Hematopoietic multipotent progenitor cell treated with erythropoietin and hydrocortisone succinate and interleukin-3 and kit ligand, for 17 days (in vitro differentiated cells): ENCODE data around the gene ARID1A.
"Not testable (repeated sequence)": the region's sequence is repeated elsewhere in the genome, so short reads cannot be mapped to it uniquely, and the experiment has no call there.

Experiments used
- DNase-seq: peaks from one replicate; pipeline ENCODE4 v3.0.0-alpha.2; 2015; ENCODE audit warnings: low spot score

Gene ARID1A

GRCh38 chr1:26697978-26698849, 2.4 kb downstream of the ARID1A start:
- DNase-seq: peak; percentile 84

- peak; percentile 33 for DNase-seq
Measured at GRCh38 chr1:26700711-26701110, 4.9 kb downstream of the ARID1A start.

DNA sequence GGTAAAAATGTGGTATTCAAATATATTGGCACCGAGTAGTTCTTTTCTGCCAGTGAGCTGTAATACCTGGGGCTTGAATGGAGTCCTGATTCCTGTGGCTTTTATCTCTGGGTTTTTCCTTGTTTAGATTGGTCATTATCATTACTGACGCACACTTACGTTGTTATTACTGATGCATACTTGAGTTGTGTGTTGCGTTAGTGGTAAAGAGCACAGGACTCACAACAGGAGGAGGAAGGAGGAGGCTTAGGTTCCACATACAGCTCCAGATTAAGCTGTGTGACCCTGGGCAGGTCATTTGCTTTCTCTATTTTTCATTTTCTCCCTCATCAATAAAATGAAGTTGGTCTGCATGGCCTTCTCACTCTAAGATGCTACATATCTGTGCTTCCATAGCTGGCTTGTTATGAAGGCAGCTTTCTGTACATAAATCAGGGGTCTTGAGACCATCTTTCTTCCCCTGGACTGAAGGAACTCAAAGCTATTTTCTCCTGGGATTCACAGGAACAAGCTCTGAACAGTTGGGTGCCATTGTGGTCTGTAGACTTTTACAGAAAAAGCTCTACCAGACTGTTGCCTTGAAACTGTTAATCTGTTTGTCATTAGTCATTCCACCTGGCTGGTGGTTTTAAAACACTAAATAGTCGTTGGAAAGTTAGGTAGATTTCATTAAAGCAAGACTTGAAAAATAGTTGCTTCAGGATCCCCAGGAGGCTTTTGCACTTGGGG, 5.6 kb downstream of the ARID1A start:
- peak; percentile 65 for DNase-seq

GRCh38 chr1:26701995-26702679, 6.3 kb downstream of the ARID1A start:
- no peak for DNase-seq

DNA sequence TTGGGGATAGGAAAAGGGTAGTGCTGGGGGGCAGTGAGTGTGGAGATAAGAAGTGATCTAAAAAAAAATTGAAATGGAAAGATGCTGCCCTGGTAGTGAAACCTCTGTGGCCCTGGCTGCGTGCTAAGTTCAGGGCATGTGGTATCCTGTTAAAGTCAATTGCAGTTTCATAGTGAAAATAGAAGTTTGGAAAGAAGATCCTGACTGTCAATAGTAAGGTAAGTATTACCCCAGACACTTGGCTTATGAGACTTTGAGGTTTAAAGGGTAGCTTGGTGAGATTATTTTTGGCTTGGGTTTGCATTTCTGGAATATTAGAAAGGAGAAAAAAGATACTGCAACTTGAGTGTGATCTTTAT, 6.8 kb downstream of the ARID1A start:
- DNase-seq: no peak

DNA sequence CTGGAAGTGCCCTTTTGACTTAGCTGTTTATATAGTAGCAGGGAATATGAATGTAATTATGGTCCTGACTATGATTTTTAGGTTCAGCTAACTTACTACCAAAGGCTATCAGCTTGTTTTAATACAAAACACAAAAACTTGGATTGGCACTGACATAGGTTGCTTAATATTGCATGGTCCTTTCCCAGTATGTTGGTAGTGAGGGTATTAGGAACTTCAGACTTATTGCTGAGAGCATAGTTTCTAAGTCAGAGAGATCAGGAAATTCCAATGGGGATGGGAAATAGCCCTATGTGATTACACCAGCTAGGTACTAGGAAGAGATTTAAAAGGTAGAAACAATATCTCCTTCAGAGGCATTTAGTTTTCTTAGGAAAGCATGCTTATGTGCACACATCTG, 7.7 kb downstream of the ARID1A start:
- DNase-seq: no peak

GRCh38 chr1:26704629-26705028, 8.8 kb downstream of the ARID1A start:
- DNase-seq: no peak

GRCh38 chr1:26705227-26705626, 9.4 kb downstream of the ARID1A start:
- not testable (repeated sequence) for DNase-seq

DNA sequence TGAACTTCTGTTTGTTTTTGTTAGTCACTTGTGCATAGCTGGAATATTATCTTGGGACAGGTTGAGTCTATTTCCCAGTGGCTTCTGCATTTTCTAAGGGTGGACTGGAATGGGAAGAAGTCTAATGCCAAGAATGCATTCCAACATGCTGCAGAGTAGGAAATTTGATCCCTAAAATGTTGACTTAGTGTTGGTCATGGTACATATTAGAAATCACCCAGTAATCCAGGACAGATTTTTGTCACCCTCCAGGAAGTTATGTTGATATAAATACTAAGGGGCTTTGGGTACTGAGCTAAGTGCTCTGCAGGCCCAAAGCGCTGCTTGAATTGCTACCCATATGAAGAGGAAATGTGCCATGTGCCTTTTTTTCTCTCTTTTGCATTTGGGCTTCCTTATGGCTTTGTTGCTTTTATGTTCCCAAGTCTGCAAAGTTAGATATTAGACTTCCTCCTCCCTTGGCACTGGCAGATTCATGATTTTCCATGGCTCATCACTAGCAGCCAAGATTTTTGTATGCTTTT, 10.0 kb downstream of the ARID1A start:
- DNase-seq: no peak

DNA sequence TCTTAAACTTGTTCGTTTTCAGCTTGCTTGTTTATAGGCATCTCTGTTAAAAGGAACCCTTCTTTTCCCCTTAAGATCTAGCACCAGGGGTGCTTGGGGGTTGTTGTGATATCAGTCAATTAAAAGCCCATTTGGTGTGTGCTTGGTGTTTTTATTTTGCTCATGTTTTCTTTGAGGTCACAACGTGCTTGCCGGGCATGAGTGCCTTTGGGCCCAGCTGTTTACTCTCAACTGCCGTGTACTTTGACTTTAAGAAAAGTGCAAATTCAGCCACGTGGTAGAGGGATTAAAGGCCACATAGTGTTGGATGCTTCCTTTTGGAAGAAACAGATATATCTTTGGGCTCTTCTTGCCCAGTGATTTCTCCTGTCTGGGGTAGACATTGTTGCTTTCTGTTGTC, 10.5 kb downstream of the ARID1A start:
- no peak for DNase-seq

DNA sequence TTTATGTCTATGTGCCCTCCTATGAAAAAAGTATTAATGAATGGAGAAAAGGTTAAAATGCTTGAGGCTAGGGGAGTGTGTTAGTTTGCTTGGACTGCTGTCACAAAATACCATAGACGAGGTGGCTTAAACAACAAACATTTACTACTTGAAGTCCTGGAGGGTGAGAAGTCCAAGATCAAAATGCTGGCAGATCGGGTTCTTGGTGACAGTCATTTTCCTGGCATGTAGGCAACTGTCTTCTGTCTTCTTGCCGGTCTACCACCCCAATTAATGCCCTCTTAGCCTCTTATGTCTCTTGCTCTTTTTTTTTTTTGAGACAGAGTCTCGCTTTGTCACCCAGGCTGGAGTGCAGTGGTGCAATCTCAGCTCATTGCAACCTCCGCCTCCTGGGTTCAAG, 15.0 kb downstream of the ARID1A start:
- DNase-seq: no peak

DNA sequence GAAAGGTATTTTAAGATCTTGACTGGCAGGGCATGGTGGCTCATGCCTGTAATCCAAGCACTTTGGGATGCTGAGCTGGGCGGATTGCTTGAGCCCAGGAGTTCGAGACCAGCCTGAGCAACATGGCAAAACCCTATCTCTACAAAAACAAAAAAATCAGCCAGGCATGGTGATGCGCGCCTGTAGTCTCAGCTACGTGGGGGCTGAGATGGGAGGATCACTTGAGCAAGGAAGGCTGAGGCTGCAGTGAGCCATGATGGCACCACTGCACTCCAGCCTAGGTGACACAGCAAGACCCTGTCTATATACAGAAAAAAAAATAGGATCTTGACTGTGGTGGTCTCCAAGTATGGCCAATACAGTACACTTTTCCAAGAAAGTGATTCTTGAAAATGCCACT, 16.0 kb downstream of the ARID1A start:
- no peak for DNase-seq

GRCh38 chr1:26717017-26717491, 21.2 kb downstream of the ARID1A start:
- peak; percentile 68 for DNase-seq

- peak; percentile 27 for DNase-seq
Measured at GRCh38 chr1:26719205-26719604, 23.4 kb downstream of the ARID1A start.

DNA sequence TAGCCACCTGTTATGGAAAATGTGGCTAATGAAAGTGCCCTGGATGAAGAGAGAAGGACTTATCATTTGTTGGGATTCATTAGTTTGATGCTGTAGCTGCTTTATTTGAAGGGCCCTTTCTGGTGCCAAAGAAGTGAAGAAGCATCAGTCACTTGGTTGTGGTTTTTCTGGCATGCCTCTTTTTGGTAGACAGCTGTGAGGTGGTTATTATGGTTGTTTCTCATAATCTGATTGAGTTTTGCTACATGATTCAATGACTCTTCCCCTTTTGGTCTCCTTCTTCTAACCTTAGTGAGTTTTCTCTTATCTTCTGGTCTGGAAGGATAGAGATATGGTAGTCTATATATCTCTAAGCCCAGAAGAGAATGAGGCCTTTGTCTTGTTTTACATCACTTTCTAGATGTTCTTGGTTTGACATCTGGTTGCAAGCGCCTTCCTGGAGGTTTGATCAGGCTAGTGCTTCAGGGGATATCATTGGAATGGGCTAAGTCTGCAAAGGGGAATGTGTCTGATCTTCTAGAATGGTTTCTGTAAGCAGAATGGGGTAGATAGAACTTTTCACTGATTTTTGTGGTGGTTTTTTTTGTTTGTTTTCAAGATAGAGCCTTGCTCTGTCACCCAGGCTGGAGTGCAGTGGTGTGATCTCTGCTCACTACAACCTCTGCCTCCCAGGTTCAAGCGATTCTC, 26.0 kb downstream of the ARID1A start:
- DNase-seq: peak; percentile 33

DNA sequence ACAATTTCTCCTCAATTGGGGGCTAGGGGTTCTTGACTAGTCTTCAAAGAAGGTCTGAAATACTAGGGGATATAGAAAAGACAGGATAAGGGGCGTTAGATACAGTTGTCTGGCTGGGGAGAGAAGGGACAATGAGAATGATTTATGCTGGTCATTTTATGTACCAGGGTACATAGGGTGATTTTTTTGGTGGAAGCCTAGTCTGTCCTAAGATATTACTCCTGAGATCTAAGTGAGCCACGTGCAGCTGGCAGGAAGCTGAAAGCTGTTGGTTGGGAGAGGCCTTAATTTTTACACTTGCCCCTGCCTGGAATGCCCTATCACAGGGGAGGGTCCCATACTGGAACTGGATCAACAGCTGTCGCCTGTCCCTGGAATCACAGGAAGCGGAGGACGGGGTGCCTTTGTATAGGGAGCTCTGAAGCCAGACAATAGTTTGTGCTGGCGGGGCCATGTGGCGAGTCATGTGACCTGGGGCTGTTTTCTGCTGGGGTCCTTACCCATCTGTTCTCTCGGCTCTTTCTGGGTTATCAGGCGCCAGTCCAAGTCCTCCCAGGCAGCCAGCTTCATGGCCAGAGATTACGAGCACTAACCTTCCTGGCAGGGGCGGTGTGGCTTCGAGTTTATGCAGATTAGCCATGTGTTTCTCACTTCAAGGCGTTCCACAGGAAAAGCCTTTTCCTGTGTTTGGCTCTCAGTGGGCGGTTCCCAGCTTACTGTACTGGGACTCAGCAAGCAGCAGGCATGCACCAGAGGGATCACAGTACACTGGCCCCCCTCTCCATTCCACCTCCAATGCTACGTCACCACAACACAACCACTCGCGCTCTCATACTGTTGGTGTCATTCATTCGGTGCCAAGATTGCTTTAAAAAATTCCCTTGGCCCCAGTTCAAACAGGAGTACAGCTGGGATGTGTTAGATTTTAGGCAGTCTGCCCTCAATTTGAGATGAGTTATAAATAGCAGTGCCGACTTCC, 27.5 kb downstream of the ARID1A start:
- DNase-seq: peak; percentile 89

GRCh38 chr1:26724118-26724517, 28.3 kb downstream of the ARID1A start:
- DNase-seq: no peak

- no peak for DNase-seq
Measured at GRCh38 chr1:26724926-26725325, 29.1 kb downstream of the ARID1A start.

GRCh38 chr1:26725904-26726303, 30.1 kb downstream of the ARID1A start:
- not testable (repeated sequence) for DNase-seq

DNA sequence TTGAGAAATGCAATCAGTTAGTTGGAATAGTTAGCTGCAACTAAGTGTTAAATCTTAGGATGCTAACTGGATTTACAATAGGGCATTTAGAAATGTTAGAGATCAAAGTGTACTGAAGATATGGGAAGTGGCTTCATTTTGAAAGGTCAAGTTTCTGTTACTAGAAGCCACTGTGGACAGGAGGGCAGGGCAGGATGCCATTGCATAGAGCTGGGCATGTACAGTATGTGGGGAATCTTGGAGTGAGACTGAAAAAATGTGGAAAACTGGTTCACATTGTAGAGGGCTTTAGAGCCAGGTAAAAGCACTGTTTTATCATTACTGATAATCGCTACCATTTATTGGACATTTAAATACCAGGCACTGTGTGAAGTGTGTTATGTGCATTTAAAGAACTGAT, 31.0 kb downstream of the ARID1A start:
- no peak for DNase-seq

GRCh38 chr1:26727476-26727875, 31.7 kb downstream of the ARID1A start:
- DNase-seq: no peak
